ENCODE data around the gene TMEM178A. TPM values are rescaled to one million over a fixed set of nuclear protein-coding genes. Genes with fewer than 3 reads are reported as not detected.

Gene TMEM178A
- total RNA-seq, 4 donors from 2014 or later = 1.9 to 6.5 (median 4.0) TPM

DNA sequence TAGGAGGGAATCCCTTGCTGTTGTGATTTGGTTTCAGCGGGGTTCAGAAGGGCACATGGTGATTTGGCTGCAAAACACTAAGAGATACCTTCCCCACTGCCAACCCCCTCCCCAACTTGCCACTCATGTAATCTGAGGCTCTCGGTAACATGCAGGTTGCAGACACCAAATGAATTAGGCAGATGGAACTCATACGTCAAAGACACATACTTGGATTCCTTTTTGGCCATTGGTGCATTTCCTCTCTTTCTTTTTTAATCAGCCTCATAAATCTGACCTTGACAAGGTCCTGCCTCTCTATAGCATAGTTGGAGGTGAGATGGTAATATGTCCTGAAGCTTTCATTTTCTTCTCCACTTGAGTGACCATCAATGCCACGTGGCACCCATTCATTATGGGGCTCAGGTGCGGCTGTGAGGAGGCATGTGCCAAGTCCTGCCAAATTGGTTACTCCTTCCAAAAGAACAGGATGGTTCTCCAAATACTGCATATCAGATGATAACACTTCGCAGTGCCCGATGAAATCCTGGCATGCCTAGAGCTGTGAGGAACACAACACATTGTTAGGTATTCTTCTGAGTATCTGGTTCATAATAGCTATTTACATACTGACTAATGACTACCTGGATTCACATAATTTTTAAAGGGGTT, 8.3 kb upstream of the TMEM178A start:
- Histone ChIP-seq H3K9me3 (no peaks in the 10 kb centered on the region), H3K27me3 (no peaks in the 10 kb centered on the region), H3K27ac (no peak overlapping the region), H3K4me3 (replicated peaks in 1 of 3) (no peak overlapping the region), H3K4me1 (no peaks in the 10 kb centered on the region), H3K36me3 (no peaks in the 10 kb centered on the region)
- no peak for TF ChIP-seq POLR2A (IDR thresholded peaks at IDR 0.05)
- TF ChIP-seq, protein P1, sequence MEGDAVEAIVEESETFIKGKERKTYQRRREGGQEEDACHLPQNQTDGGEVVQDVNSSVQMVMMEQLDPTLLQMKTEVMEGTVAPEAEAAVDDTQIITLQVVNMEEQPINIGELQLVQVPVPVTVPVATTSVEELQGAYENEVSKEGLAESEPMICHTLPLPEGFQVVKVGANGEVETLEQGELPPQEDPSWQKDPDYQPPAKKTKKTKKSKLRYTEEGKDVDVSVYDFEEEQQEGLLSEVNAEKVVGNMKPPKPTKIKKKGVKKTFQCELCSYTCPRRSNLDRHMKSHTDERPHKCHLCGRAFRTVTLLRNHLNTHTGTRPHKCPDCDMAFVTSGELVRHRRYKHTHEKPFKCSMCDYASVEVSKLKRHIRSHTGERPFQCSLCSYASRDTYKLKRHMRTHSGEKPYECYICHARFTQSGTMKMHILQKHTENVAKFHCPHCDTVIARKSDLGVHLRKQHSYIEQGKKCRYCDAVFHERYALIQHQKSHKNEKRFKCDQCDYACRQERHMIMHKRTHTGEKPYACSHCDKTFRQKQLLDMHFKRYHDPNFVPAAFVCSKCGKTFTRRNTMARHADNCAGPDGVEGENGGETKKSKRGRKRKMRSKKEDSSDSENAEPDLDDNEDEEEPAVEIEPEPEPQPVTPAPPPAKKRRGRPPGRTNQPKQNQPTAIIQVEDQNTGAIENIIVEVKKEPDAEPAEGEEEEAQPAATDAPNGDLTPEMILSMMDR (IDR thresholded peaks at IDR 0.05) = no peak
- no peak for DNase-seq
- intact Hi-C loops (cut with DNase I) = no loop called here
- 86 to 93% methylated on average over 7 of the region's 7 CpGs for WGBS, 2 donors

DNA sequence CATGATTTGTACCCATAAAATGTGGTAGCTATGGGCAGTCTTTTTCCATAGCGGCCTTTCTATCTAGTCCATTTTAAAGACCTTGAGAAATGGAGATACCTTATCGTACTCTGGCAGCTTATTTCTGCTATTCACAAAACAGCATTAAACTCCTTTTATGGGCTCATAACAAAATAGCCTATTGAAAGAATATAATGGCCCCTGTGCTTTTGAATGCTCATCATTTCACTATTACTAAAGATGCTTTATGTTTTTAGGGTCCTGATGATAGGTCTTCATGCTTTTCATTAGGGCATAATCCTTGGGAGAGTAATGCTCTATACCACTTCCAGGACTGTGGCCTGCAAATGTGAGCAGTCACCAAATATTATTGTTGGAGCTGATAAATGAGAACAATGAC, 7.3 kb upstream of the TMEM178A start:
- DNase-seq = no peak
- no peaks in the 10 kb centered on the region for H3K9me3 ChIP-seq
- no peak overlapping the region for H3K4me3 ChIP-seq (replicated peaks in 1 of 3)
- no peak overlapping the region for H3K27ac ChIP-seq
- no peaks in the 10 kb centered on the region for H3K36me3 ChIP-seq
- no peaks in the 10 kb centered on the region for H3K4me1 ChIP-seq
- WGBS, 2 donors = 95 to 97% methylated on average over 2 of the region's 2 CpGs
- intact Hi-C loops (cut with DNase I) = no loop called here
- TF ChIP-seq, protein P1 (IDR thresholded peaks at IDR 0.05) = no peak
- TF ChIP-seq POLR2A (IDR thresholded peaks at IDR 0.05) = no peak
- H3K27me3 ChIP-seq = no peaks in the 10 kb centered on the region

DNA sequence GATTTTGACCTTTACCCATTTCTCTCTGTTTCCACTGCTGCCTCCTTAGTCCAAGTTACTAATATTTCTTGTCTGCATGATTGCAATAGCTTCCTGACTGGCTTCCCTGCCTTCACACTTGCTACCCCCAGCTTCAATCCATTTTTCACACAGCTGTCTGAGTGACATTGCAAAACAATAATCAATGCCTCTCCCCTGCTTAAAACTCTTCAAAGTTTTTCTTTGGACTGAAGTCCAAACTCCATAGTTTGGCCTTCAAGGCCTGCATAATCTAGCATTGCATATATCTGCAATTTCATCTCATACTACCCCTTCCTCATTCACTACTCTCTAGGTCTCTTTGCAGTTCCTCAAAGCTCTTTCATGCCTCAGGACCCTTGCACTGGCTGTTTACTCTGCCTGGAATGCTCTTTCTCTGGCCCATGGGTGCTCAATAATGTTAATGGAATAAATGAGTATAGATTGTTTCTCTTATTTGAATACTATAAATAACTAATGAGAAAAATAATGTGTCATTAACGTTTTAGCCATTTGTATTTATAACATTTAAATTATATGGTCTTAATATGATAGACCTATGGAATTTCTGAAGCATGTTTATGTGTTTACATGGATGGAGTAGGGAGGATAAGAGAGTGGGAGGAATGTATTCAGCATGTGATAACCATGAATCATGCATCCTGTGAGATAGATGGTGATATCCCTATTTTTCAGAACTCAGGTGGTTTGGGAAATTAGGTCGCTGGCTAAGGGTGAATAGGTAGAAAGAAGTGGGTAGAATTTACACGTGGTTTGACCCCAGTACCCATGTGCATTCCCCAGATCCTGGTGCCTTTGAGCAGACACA, 5.7 kb upstream of the TMEM178A start:
- intact Hi-C loops (cut with DNase I) = no loop called here
- TF ChIP-seq POLR2A (IDR thresholded peaks at IDR 0.05) = no peak
- TF ChIP-seq, protein P1 (IDR thresholded peaks at IDR 0.05) = no peak
- WGBS, 2 donors = 76 to 77% methylated on average over 3 of the region's 3 CpGs

DNA sequence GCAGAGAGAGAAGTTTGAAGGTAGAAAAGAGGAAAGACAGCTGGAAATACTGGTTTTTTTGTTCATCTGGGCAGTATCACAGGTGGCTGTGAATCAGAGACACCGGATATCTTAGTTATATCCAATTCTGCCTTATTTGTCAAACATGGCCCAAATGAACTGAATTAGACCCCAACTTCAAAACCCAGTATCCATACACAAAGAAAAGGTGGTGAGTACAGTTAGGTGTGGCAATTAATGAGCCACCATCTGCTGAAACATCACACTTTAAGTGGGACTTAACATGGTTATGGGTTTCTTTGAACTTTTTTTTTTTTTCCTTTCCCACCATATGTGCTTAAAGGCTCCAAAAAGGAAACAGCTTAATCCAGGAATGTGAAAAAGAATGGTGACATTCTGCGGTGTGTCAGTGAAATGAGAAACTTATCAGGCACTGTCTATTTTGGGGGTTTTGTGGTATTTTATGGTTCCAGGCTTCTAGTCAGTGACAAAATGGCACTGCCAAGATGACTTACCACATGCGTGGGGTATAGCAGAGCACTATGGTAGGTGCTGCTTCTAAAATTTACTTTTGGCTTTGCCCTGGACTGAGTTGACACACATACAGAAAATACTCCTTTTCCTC, 5.0 kb upstream of the TMEM178A start:
- intact Hi-C loops (cut with DNase I) = no loop called here
- TF ChIP-seq, protein P1 (IDR thresholded peaks at IDR 0.05) = no peak
- TF ChIP-seq POLR2A (IDR thresholded peaks at IDR 0.05) = no peak
- DNase-seq = no peak

More for the DNA sequence above, 5.7 kb upstream of the TMEM178A start:
- H3K27me3 ChIP-seq = no peaks in the 10 kb centered on the region
- no peak overlapping the region for H3K4me3 ChIP-seq (replicated peaks in 1 of 3)
- no peaks in the 10 kb centered on the region for H3K9me3 ChIP-seq
- no peak overlapping the region for H3K27ac ChIP-seq
- peaks cover 0 to under 1% of the 10 kb centered on the region in 2 donors for H3K4me1 ChIP-seq
- H3K36me3 ChIP-seq = no peaks in the 10 kb centered on the region
- no peak for DNase-seq

More for the DNA sequence above, 5.0 kb upstream of the TMEM178A start:
- 95 to 98% methylated on average over 3 of the region's 3 CpGs for WGBS, 2 donors
- Histone ChIP-seq H3K36me3 (no peaks in the 10 kb centered on the region), H3K4me3 (replicated peaks in 1 of 3) (no peak overlapping the region), H3K27me3 (no peaks in the 10 kb centered on the region), H3K9me3 (no peaks in the 10 kb centered on the region), H3K27ac (no peak overlapping the region), H3K4me1 (peaks cover 0 to 5% of the 10 kb centered on the region in 2 donors)
